Gastrocnemius medialis (tissue), 4 donors: ENCODE measurements around the gene METTL13.

Source experiments
- POLR2A ChIP-seq, 2 donors: fragments of 450-650 bp; IDR thresholded peaks; one replicate each; pipeline ENCODE4 v1.6.1; 2017; ENCODE audit warnings: antibody characterized with exemption in 2 of 2, mild to moderate bottlenecking in 2 of 2, moderate library complexity in 2 of 2
- TF ChIP-seq, protein P1 (sequence below), 5 experiments: fragments of 450-650 bp in 3 of 5; fragments of 200-600 bp in 2 of 5; sonication (generic) in 2 of 5; IDR thresholded peaks in 4 of 5; conservative IDR thresholded peaks in 1 of 5; 1 replicate in 4 of 5; 2 replicates in 1 of 5; pipeline ENCODE4 v1.5.1; 2016 to 2019; ENCODE audit warnings: antibody characterized with exemption in 5 of 5, mild to moderate bottlenecking in 3 of 5, moderate library complexity in 3 of 5

DNA sequence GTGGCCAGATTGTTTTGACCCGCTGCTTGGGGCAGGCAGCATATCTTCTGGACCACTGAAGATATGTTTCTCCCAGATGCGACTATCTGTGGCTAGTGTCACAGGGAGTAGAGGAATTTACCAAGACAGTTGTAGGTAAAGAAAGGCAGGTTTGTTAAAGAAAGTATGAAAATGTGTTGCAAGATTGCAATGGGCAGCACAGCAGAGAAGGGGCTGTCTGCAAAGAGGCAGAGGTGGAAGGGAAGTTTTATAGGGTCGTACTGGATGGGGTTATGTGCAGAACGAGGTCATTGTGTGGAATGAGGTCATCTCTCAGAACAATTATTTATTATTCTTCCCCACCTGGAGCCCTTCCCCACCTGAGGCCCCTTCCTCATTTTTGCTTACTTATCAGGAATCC, 24.6 kb upstream of the METTL13 start:
- TF ChIP-seq, protein P1, sequence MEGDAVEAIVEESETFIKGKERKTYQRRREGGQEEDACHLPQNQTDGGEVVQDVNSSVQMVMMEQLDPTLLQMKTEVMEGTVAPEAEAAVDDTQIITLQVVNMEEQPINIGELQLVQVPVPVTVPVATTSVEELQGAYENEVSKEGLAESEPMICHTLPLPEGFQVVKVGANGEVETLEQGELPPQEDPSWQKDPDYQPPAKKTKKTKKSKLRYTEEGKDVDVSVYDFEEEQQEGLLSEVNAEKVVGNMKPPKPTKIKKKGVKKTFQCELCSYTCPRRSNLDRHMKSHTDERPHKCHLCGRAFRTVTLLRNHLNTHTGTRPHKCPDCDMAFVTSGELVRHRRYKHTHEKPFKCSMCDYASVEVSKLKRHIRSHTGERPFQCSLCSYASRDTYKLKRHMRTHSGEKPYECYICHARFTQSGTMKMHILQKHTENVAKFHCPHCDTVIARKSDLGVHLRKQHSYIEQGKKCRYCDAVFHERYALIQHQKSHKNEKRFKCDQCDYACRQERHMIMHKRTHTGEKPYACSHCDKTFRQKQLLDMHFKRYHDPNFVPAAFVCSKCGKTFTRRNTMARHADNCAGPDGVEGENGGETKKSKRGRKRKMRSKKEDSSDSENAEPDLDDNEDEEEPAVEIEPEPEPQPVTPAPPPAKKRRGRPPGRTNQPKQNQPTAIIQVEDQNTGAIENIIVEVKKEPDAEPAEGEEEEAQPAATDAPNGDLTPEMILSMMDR (IDR thresholded peaks at IDR 0.05 in 4 of 5, conservative IDR thresholded peaks at IDR 0.05 in 1 of 5): no peak
- no peak for TF ChIP-seq POLR2A (IDR thresholded peaks at IDR 0.05)
